Colonic mucosa (tissue), 4 donors: ENCODE data around the gene F2R. TPM values are rescaled to one million over a fixed set of nuclear protein-coding genes. Genes with fewer than 3 reads are reported as not detected.
"Not testable (repeated sequence)": the region's sequence is repeated elsewhere in the genome, so short reads cannot be mapped to it uniquely, and the experiment has no call there.

Source experiments
- DNase-seq: peaks from one replicate; pipeline ENCODE4 v3.0.0-alpha.2; 2020
- H3K27ac ChIP-seq: fragments of 200-600 bp; one replicate; pipeline ENCODE4 v1.8.0; 2021
- H3K27me3 ChIP-seq: fragments of 200-600 bp; one replicate; pipeline ENCODE4 v1.8.0; 2021
- H3K36me3 ChIP-seq: fragments of 200-600 bp; one replicate; pipeline ENCODE4 v1.8.0; 2021
- H3K4me1 ChIP-seq: fragments of 200-600 bp; one replicate; pipeline ENCODE4 v1.8.0; 2021; ENCODE audit warnings: mild to moderate bottlenecking
- H3K4me3 ChIP-seq: fragments of 200-600 bp; one replicate; pipeline ENCODE4 v1.8.0; 2021
- H3K9ac ChIP-seq, 2 donors: one replicate each; pipeline ENCODE4 v1.7.0; 2013; ENCODE audit warnings: control low read depth in 2 of 2, low read depth in 2 of 2, low read length in 2 of 2
- H3K9me3 ChIP-seq: fragments of 200-600 bp; one replicate; pipeline ENCODE4 v1.8.0; 2021
- CTCF ChIP-seq: fragments of 200-600 bp; IDR thresholded peaks from one replicate; pipeline ENCODE4 v1.8.0; 2022; ENCODE audit warnings: antibody characterized with exemption, mild to moderate bottlenecking
- intact Hi-C: fragments of 100-400 bp; cut with DNase I; formaldehyde crosslinking; loops from one replicate; pipeline ENCODE4 v1.14.1; 2022
- total RNA-seq, 2 donors: library from RNA; stranded (reverse); fragmentation: NEBNext Ultra II Directional in 1 of 2; extraction: Animal tissue kit (Norgen Biotek cat#: 25700) in 1 of 2; gene quantifications; one replicate each; pipeline ENCODE4 v1.2.1, GENCODE V29; 2021
- donor health status: healthy.
- donor health status: DM: no; HTN: no; CAD: no.
- donor health status: DM: no; HTN: no; CAD: no.

The F2R gene
- total RNA-seq, 2 donors from 2014 or later: 3.6 to 8.1 TPM

GRCh38 chr5:76673125-76673524 is 42.8 kb upstream of the F2R start:
- Histone ChIP-seq H3K9me3 (no peaks in the 10 kb centered on the region), H3K36me3 (no peaks in the 10 kb centered on the region), H3K27ac (no peak overlapping the region), H3K9ac (no peak overlapping the region), H3K4me3 (no peak overlapping the region), H3K4me1 (no peaks in the 10 kb centered on the region), H3K27me3 (no peaks in the 10 kb centered on the region)
- intact Hi-C loops: no loop called here
- DNase-seq: peak; percentile 33
- TF ChIP-seq CTCF: no peak

GRCh38 chr5:76674330-76675066 is 41.4 kb upstream of the F2R start:
- no peaks in the 10 kb centered on the region for H3K36me3 ChIP-seq
- no peak overlapping the region for H3K9ac ChIP-seq
- no peak for DNase-seq
- intact Hi-C loops: no loop called here
- H3K27ac ChIP-seq: no peak overlapping the region
- no peak overlapping the region for H3K4me3 ChIP-seq
- H3K27me3 ChIP-seq: no peaks in the 10 kb centered on the region
- H3K9me3 ChIP-seq: no peaks in the 10 kb centered on the region
- TF ChIP-seq CTCF: no peak
- H3K4me1 ChIP-seq: no peaks in the 10 kb centered on the region

- H3K4me3 ChIP-seq: no peak overlapping the region
- no peak overlapping the region for H3K9ac ChIP-seq
- intact Hi-C loops: no loop called here
- no peaks in the 10 kb centered on the region for H3K27me3 ChIP-seq
- no peaks in the 10 kb centered on the region for H3K4me1 ChIP-seq
- no peaks in the 10 kb centered on the region for H3K36me3 ChIP-seq
- no peaks in the 10 kb centered on the region for H3K9me3 ChIP-seq
- TF ChIP-seq CTCF: no peak
- no peak overlapping the region for H3K27ac ChIP-seq
- DNase-seq: no peak
Observed at GRCh38 chr5:76675364-76675763, 40.6 kb upstream of the F2R start.

DNA sequence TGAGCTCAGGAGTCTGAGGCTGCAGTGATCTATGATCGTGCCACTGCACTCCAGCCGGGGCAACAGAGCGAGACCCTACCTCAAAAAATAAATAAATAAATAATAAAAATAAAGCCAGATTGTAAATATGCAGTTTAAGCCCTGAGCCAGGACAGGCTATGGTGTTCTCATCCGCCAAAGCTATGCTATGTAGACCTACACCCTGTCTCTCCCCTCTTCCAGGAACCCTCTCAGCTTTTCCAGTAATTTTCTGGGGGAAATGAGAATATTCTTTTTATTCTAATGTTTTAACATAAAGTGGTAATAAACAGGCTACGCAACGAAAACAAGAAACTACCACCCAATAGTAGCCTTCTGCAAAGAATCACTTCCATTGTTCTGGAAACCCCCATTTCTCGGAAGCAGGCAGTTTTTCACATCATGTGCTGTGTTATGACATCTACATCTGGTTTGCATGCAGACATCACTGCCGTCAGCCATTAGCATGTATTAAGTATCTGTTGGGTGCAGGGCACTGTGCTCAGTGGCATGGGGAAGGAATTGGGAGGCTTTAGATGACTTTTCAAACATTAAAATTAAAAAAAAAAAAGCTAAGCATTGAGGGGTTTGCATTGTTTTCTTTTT is 38.0 kb upstream of the F2R start:
- Histone ChIP-seq H3K9me3 (no peaks in the 10 kb centered on the region), H3K9ac (no peak overlapping the region), H3K27ac (no peak overlapping the region), H3K4me3 (no peak overlapping the region), H3K36me3 (no peaks in the 10 kb centered on the region), H3K4me1 (no peaks in the 10 kb centered on the region), H3K27me3 (no peaks in the 10 kb centered on the region)
- DNase-seq: no peak
- no peak for TF ChIP-seq CTCF
- intact Hi-C loops: no loop called here

DNA sequence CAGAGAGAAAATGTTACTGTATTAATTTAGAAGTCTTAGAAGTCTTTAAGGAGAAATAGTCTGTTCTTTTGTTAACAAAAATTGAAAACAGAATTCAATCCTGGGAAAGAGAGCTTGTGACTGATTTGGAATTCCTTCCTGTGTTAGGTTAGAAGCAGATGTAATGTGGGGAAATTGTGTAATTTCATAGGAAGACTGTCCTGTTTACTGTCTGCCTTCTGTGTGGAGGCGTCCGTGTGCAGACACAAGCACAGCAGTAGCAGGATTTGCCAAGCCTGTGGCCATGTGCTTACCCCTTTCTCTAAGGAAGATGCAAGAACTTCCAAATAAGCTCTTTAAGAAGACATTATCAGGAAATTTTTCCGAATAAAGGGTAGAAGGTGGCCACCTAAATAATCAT is 36.7 kb upstream of the F2R start:
- no peaks in the 10 kb centered on the region for H3K9me3 ChIP-seq
- H3K9ac ChIP-seq: no peak overlapping the region
- no peak overlapping the region for H3K27ac ChIP-seq
- no peaks in the 10 kb centered on the region for H3K27me3 ChIP-seq
- no peak overlapping the region for H3K4me3 ChIP-seq
- no peaks in the 10 kb centered on the region for H3K4me1 ChIP-seq
- no peak for DNase-seq
- no peaks in the 10 kb centered on the region for H3K36me3 ChIP-seq
- intact Hi-C loops: no loop called here
- no peak for TF ChIP-seq CTCF

DNA sequence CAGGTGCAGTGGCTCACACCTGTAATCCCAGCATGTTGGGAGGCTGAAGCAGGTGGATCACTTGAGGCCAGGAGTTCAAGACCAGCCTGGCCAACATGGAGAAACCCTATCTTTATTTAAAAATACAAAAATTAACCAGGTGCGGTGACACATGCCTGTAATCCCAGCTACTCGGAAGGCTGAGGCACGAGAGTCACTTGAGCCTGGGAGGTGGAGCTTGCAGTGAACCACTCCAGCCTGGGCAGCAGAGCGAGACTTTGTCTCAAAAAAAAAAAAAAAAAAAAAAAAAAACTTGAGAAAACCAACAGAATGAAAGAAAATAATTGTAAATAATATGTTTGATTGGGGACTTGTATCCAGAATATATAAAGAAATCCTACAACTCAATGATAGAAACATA is 35.1 kb upstream of the F2R start:
- H3K9ac ChIP-seq, H3K4me1 ChIP-seq, intact Hi-C loops, H3K36me3 ChIP-seq, H3K27ac ChIP-seq, H3K27me3 ChIP-seq, H3K4me3 ChIP-seq, DNase-seq, H3K9me3 ChIP-seq: not testable (repeated sequence)
